Measurements from ENCODE around the gene ALPK3.

GRCh38 chr15:84864444-84864795, 47.3 kb downstream of the ALPK3 start:
- no peak for TF ChIP-seq CTCF (IDR thresholded peaks at IDR 0.05)
- TF ChIP-seq POLR2A (IDR thresholded peaks at IDR 0.05) = no peak

Data from Peyer's patch (tissue), 4 donors.